HEK293T (cell line): ENCODE measurements around the gene PAM16.

ENCODE experiments used
- CTCF ChIA-PET: fragments of 350-600 bp; formaldehyde crosslinking; extraction: SDS; loops from one replicate; lab custom pipeline; 2021; ENCODE audit warnings: antibody characterized with exemption, inconsistent platforms; lab: Yijun Ruan, JAX
- POLR2A ChIA-PET: fragments of 350-600 bp; formaldehyde crosslinking; extraction: SDS; loops from one replicate; lab custom pipeline; 2020; ENCODE audit warnings: antibody characterized with exemption, inconsistent platforms; lab: Yijun Ruan, JAX
- DNase-seq: peaks from one replicate; pipeline ENCODE4 v3.0.0; 2012; ENCODE audit warnings: mixed read lengths; ENCODE audit errors: extremely low spot score
- ARNT ChIP-seq: fragments of 450-650 bp; IDR thresholded peaks from 2 replicates; pipeline ENCODE4 v1.6.1; 2017; ENCODE audit warnings: mild to moderate bottlenecking
- BHLHE40 ChIP-seq: fragments of 450-650 bp; IDR thresholded peaks from 2 replicates; pipeline ENCODE4 v1.6.1; 2016; ENCODE audit warnings: mild to moderate bottlenecking, moderate library complexity, borderline replicate concordance
- CTBP1 ChIP-seq: fragments of 450-650 bp; IDR thresholded peaks from 2 replicates; pipeline ENCODE4 v1.6.1; 2016; ENCODE audit warnings: borderline replicate concordance
- ELF4 ChIP-seq: fragments of 450-650 bp; IDR thresholded peaks from 2 replicates; pipeline ENCODE4 v1.6.1; 2017; ENCODE audit warnings: antibody characterized with exemption
- FOXA1 ChIP-seq: fragments of 450-650 bp; IDR thresholded peaks from 2 replicates; pipeline ENCODE4 v1.6.1; 2016; ENCODE audit warnings: mild to moderate bottlenecking
- FOXK2 ChIP-seq: fragments of 450-650 bp; IDR thresholded peaks from 2 replicates; pipeline ENCODE4 v1.6.1; 2016; ENCODE audit warnings: mild to moderate bottlenecking
- FOXM1 ChIP-seq: fragments of 450-650 bp; IDR thresholded peaks from 2 replicates; pipeline ENCODE4 v1.6.1; 2017; ENCODE audit warnings: mild to moderate bottlenecking, borderline replicate concordance
- HDGF ChIP-seq: fragments of 450-650 bp; IDR thresholded peaks from 2 replicates; pipeline ENCODE4 v1.6.1; 2017; ENCODE audit warnings: antibody characterized with exemption, borderline replicate concordance
- L3MBTL2 ChIP-seq: fragments of 450-650 bp; conservative IDR thresholded peaks from 2 replicates; pipeline ENCODE4 v1.6.1; 2016; ENCODE audit warnings: mild to moderate bottlenecking
- LEF1 ChIP-seq: fragments of 450-650 bp; IDR thresholded peaks from 2 replicates; pipeline ENCODE4 v1.6.1; 2017; ENCODE audit warnings: mild to moderate bottlenecking, borderline replicate concordance
- NFRKB ChIP-seq: fragments of 450-650 bp; IDR thresholded peaks from 2 replicates; pipeline ENCODE4 v1.6.1; 2016; ENCODE audit warnings: mild to moderate bottlenecking, moderate library complexity
- PKNOX1 ChIP-seq: fragments of 450-650 bp; IDR thresholded peaks from 2 replicates; pipeline ENCODE4 v1.6.1; 2016
- SP1 ChIP-seq: fragments of 450-650 bp; IDR thresholded peaks from 2 replicates; pipeline ENCODE4 v1.6.1; 2017
- SUZ12 ChIP-seq: fragments of 450-650 bp; IDR thresholded peaks from 2 replicates; pipeline ENCODE4 v1.6.1; 2016; ENCODE audit warnings: mild to moderate bottlenecking
- TARDBP ChIP-seq: fragments of 450-650 bp; IDR thresholded peaks from 2 replicates; pipeline ENCODE4 v1.6.1; 2016
- ZNF384 ChIP-seq: fragments of 450-650 bp; IDR thresholded peaks from 2 replicates; pipeline ENCODE4 v1.6.1; 2016

The PAM16 gene

GRCh38 chr16:4365615-4366014 lies 14.5 kb upstream of the PAM16 start:
- TF ChIP-seq BHLHE40 (no peak), CTBP1 (no peak), FOXM1 (no peak), SP1 (no peak), L3MBTL2 (no peak), TARDBP (no peak), FOXA1 (no peak), SUZ12 (no peak), NFRKB (no peak), ARNT (no peak), FOXK2 (no peak), ZNF384 (no peak), PKNOX1 (no peak), LEF1 (no peak), HDGF (no peak), ELF4 (no peak)
- ChIA-PET CTCF (no interaction called here), POLR2A (interaction anchor here (1.0 to 2.1 kb wide), 2 partner anchors 15 to 28 kb away, joined by 3 to 8 read pairs; partner anchors contain the start of gene PAM16)
- DNase-seq = no peak

- TF ChIP-seq HDGF (no peak), ELF4 (no peak), PKNOX1 (no peak), FOXK2 (no peak), BHLHE40 (no peak), FOXA1 (no peak)
- DNase-seq = no peak
- POLR2A ChIA-PET = interaction anchor here (2.1 kb wide), 1 partner anchor 14 kb away, joined by 8 read pairs; the partner anchor contains the start of gene PAM16
- CTCF ChIA-PET = no interaction called here
Observed at GRCh38 chr16:4365014-4365406, 13.9 kb upstream of the PAM16 start.

DNA sequence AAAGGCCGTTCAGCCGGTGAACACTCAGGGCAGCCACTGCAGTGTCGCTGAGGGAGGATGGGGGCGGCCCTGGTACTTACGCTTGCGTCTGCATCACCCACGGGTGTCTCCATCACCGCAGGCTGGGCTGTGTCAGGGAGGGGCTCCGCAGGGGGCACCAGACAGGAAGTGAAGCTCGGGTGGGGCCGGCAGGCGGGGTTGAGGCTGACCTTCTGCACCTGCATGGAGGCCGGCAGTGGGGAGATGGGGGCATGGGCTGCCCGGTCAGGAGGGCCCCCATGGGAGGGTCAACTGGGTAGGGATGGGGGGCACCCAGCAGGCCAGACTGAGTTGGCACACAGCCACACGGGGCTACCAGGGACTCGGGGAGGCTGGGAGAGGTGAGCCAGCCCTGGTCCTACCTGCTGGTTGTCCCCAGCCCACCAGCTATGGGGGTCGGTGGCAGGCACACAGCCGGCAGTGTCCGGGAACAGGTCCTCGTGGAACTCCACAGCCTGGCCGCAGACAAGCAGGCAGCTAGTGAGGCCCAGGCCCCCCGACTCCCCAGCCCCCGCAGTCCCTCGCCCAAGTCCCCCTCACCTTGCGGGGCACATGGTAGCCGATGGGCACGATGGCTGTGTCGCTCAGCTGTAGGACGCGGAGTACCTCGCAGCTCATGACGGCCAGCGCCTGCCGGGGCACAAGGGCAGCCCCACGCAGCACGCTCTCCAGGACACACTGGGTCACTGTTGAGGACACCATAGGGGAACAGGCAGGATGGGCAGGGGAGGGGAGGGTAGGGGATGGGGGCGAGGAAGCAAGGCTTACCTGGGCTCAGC lies 13.3 kb upstream of the PAM16 start:
- ChIA-PET POLR2A (interaction anchor here (2.1 kb wide), 1 partner anchor 13 kb away, joined by 8 read pairs; the partner anchor contains the start of gene PAM16), CTCF (interaction anchor here (0.6 kb wide), 1 partner anchor 40 kb away, joined by 4 read pairs; no protein-coding TSS in a partner anchor)
- TF ChIP-seq FOXM1 (no peak), HDGF (no peak), FOXK2 (no peak), TARDBP (no peak), ZNF384 (no peak), LEF1 (no peak), PKNOX1 (no peak)
- DNase-seq = no peak

DNA sequence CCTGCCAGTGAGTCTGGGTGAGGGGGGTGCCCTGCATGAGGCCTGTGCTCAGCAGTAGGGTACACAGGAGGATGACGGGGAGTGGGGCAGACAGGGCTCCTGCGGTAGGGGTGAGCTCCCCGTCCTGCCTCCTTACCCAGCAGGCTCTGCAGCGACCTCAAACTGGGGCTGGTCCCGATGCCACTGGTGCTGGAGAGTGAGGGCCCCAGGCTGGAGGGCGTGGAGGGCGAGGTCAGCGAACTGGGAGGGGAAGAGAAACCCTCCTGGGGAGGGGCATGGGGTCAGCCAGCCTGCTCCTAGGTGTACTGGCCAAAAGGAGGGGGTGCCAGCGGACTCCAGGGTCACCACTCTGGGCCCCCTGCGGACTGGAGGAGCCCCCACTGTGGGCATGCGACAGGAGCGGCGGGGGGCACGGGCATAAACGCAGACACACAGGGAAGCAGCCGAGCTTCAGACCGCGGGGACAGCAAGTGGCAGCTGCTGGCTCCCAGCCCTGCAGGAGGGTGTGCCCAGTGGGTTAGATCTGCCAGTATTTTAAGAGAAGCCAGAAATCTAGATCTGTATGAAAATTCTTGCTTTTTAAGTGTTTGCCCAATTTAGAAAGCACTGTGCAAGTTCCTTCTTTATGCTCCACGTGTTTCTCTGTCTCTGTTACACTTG lies 11.5 kb upstream of the PAM16 start:
- POLR2A ChIA-PET = no interaction called here
- no peak for DNase-seq
- CTCF ChIA-PET = no interaction called here
- TF ChIP-seq NFRKB = no peak
- TF ChIP-seq HDGF = no peak
- TF ChIP-seq PKNOX1 = no peak
- TF ChIP-seq SUZ12 = no peak
- TF ChIP-seq TARDBP = no peak

- no peak for DNase-seq
- POLR2A ChIA-PET = no interaction called here
- no peak for TF ChIP-seq HDGF
- TF ChIP-seq SUZ12 = no peak
- TF ChIP-seq LEF1 = no peak
- no peak for TF ChIP-seq ELF4
- TF ChIP-seq NFRKB = no peak
- no peak for TF ChIP-seq ARNT
- no peak for TF ChIP-seq FOXA1
- TF ChIP-seq L3MBTL2 = no peak
- TF ChIP-seq TARDBP = no peak
- no peak for TF ChIP-seq FOXK2
- TF ChIP-seq ZNF384 = no peak
- TF ChIP-seq PKNOX1 = no peak
- TF ChIP-seq FOXM1 = no peak
- TF ChIP-seq BHLHE40 = no peak
- no peak for TF ChIP-seq SP1
- TF ChIP-seq CTBP1 = no peak
- CTCF ChIA-PET = interaction anchor here (1.0 kb wide), 1 partner anchor 41 kb away, joined by 4 read pairs; no protein-coding TSS in a partner anchor
Observed at GRCh38 chr16:4361944-4362311, 10.8 kb upstream of the PAM16 start.
